OCI-LY1 (cell line): Measurements from ENCODE around the gene RYR3.

Source experiments
- CTCF ChIP-seq: fragments of 200-600 bp; sonication (generic), shearing (Covaris generic); IDR thresholded peaks from 2 replicates; pipeline ENCODE4 v1.5.1; 2017; ENCODE audit warnings: mild to moderate bottlenecking, antibody characterized with exemption, low read length, moderate library complexity, mixed read lengths
- EZH2 ChIP-seq: fragments of 200-600 bp; sonication (generic), shearing (Covaris generic); IDR thresholded peaks from 2 replicates; pipeline ENCODE4 v1.8.0; 2017; ENCODE audit warnings: borderline replicate concordance, mixed run types, mild to moderate bottlenecking, antibody characterized with exemption, low read length, moderate library complexity, mixed read lengths

- TF ChIP-seq EZH2 (no peak), CTCF (no peak)
These were observed 325.5 kb downstream of the RYR3 start for GRCh38 chr15:33636234-33636633.
